Measurements from ENCODE around the gene PFDN2. TPM values are rescaled to one million over a fixed set of nuclear protein-coding genes. Genes with fewer than 3 reads are reported as not detected.

Gene PFDN2
- total RNA-seq, 1 donor from 2014 or later: 56.2 TPM

DNA sequence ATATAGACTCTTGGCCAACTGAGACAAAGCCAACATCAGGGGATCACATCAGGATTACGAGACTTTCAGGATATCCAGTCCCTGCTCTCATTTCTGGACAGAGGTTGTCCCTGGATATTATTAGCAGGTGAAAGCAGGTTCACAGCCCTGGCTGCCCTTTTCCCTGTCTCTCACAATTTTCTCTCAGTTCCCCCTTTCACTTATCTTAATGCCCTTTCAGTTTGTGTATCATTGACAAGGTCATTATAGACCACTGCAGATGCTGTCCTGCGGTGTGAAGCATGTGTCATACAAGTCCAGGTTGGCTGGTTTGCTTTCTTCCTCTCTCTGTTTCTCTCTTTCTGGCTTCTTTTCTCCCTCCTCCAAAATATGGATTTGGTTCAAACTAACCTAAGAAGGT lies 21.8 kb downstream of the PFDN2 start:
- Histone ChIP-seq H3K9me3 (no peaks in the 10 kb centered on the region), H3K4me3 (no peak overlapping the region), H3K27me3 (no peaks in the 10 kb centered on the region), H3K27ac (peak overlapping the region; percentile 3), H3K36me3 (peaks cover 13% of the 10 kb centered on the region), H3K4me1 (peaks cover 19% of the 10 kb centered on the region)
- intact Hi-C loops (cut with DNase I): loop anchor here (5.0 kb wide), 1 partner anchor 104 kb away; no protein-coding TSS in a partner anchor
- DNase-seq (no peak), ATAC-seq (no peak)
- TF ChIP-seq, protein P1, sequence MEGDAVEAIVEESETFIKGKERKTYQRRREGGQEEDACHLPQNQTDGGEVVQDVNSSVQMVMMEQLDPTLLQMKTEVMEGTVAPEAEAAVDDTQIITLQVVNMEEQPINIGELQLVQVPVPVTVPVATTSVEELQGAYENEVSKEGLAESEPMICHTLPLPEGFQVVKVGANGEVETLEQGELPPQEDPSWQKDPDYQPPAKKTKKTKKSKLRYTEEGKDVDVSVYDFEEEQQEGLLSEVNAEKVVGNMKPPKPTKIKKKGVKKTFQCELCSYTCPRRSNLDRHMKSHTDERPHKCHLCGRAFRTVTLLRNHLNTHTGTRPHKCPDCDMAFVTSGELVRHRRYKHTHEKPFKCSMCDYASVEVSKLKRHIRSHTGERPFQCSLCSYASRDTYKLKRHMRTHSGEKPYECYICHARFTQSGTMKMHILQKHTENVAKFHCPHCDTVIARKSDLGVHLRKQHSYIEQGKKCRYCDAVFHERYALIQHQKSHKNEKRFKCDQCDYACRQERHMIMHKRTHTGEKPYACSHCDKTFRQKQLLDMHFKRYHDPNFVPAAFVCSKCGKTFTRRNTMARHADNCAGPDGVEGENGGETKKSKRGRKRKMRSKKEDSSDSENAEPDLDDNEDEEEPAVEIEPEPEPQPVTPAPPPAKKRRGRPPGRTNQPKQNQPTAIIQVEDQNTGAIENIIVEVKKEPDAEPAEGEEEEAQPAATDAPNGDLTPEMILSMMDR (IDR thresholded peaks at IDR 0.05): no peak

DNA sequence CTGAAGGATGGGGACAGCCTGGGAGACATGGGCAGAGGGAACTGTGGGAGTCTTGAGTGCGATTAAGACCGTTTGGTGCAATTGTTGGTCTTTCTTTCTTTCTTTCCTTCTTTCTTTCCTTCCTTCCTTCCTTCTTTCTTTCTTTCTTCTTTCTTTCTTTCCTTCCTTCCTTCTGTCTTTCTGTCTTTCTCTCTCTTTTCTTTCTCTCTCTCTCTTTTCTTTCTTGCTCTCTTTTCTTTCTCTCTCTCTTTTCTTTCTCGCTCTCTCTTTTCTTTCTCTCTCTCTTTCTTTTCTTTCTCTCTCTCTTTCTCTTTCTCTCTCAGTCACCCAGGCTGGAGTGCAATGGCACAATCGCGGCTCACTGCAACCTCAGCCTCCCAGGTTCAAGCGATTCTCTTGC lies 22.6 kb downstream of the PFDN2 start:
- H3K4me1 ChIP-seq: peaks cover 19% of the 10 kb centered on the region
- no peak for ATAC-seq
- no peak for DNase-seq
- no peak overlapping the region for H3K4me3 ChIP-seq
- H3K36me3 ChIP-seq: peaks cover 5% of the 10 kb centered on the region
- H3K27me3 ChIP-seq: no peaks in the 10 kb centered on the region
- no peak overlapping the region for H3K27ac ChIP-seq
- TF ChIP-seq, protein P1 (IDR thresholded peaks at IDR 0.05): no peak
- no peaks in the 10 kb centered on the region for H3K9me3 ChIP-seq
- intact Hi-C loops (cut with DNase I): loop anchor here (5.0 kb wide), 1 partner anchor 103 kb away; no protein-coding TSS in a partner anchor

DNA sequence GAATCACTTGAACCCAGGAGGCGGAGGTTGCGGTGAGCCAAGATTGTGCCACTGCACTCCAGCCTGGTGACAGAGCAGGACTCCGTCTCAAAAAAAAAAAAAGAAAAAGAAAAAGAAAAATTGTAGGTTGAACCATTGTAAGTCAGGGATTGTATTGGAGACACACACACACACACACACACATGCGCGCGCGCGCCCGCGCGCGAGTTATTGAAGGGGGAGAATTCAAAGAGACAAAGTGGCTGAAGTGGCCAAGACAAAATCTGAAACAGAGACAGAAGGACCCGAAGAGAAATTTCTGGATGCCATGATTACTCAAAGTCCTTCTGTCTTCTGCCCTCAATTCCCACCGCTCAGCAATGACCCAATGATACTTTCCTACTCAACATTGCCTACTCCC lies 23.4 kb downstream of the PFDN2 start:
- no peak overlapping the region for H3K27ac ChIP-seq
- DNase-seq (no peak), ATAC-seq (no peak)
- intact Hi-C loops (cut with DNase I): no loop called here
- no peaks in the 10 kb centered on the region for H3K9me3 ChIP-seq
- H3K4me3 ChIP-seq: no peak overlapping the region
- H3K4me1 ChIP-seq: peaks cover 19% of the 10 kb centered on the region
- no peaks in the 10 kb centered on the region for H3K36me3 ChIP-seq
- no peaks in the 10 kb centered on the region for H3K27me3 ChIP-seq
- TF ChIP-seq, protein P1 (IDR thresholded peaks at IDR 0.05): no peak

DNA sequence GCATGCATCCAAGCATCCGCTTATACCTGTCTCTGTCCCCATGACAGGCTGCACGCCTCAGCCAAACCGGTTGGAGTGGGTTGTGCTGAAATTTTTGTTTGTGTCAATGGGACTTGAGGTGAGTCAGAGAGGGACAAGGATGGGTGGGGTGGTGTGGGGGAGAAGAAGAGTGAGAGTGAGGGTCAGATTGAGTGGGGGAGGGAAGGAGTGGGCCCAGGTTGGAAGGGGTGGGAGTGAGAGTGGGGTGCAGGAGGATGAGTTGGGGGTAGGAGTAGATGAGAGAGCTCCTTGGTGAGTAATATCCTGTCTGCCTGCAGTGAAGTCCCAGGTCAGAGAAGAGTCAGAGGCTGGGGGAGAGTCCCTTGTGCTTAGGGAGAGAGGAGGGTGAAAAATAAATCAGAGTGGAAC lies 25.2 kb downstream of the PFDN2 start:
- TF ChIP-seq, protein P1 (IDR thresholded peaks at IDR 0.05): no peak
- ATAC-seq (no peak), DNase-seq (no peak)
- H3K27me3 ChIP-seq: no peaks in the 10 kb centered on the region
- H3K36me3 ChIP-seq: no peaks in the 10 kb centered on the region
- H3K27ac ChIP-seq: no peak overlapping the region
- peaks cover 9% of the 10 kb centered on the region for H3K4me1 ChIP-seq
- intact Hi-C loops (cut with DNase I): no loop called here
- H3K4me3 ChIP-seq: no peak overlapping the region
- H3K9me3 ChIP-seq: no peaks in the 10 kb centered on the region

GRCh38 chr1:161091796-161092507 lies 25.9 kb downstream of the PFDN2 start:
- no peaks in the 10 kb centered on the region for H3K36me3 ChIP-seq
- intact Hi-C loops (cut with DNase I): no loop called here

More at GRCh38 chr1:161091796-161092507, 25.9 kb downstream of the PFDN2 start:
- DNase-seq (no peak), ATAC-seq (no peak)
- TF ChIP-seq, protein P1 (IDR thresholded peaks at IDR 0.05): no peak
- peaks cover 4% of the 10 kb centered on the region for H3K4me1 ChIP-seq
- H3K27me3 ChIP-seq: no peaks in the 10 kb centered on the region
- no peak overlapping the region for H3K27ac ChIP-seq
- no peaks in the 10 kb centered on the region for H3K9me3 ChIP-seq
- no peak overlapping the region for H3K4me3 ChIP-seq
